Kidney (tissue), 14 donors: ENCODE data around the gene ECM1. TPM values are rescaled to one million over a fixed set of nuclear protein-coding genes. Genes with fewer than 3 reads are reported as not detected.

Experiments used
- DNase-seq, 5 donors: peaks; one replicate each; pipeline ENCODE4 v3.0.0-alpha.2; 2013 to 2020
- FAIRE-seq: peaks from 2 replicates; lab custom pipeline; 2012; peaks lifted over from hg19 to GRCh38; lab: Jason Lieb, UNC
- H3K27ac ChIP-seq, 2 donors: one replicate each; pipeline ENCODE4 v1.7.0; 2013; ENCODE audit warnings: low read depth in 2 of 2, low read length in 2 of 2, inconsistent platforms in 1 of 2
- H3K27me3 ChIP-seq: one replicate; pipeline ENCODE4 v1.7.1; 2013; ENCODE audit warnings: low read length, inconsistent platforms; ENCODE audit not compliant: control insufficient read depth, insufficient read depth
- H3K36me3 ChIP-seq, 3 donors: one replicate each; pipeline versions ENCODE4 v1.7.0 to v1.7.1; 2013; ENCODE audit warnings: low read length in 3 of 3, control low read depth in 1 of 3, inconsistent platforms in 1 of 3; ENCODE audit not compliant: insufficient read depth in 3 of 3, control insufficient read depth in 2 of 3
- H3K4me1 ChIP-seq, 3 donors: one replicate each; pipeline versions ENCODE4 v1.7.0 to v1.7.1; 2013; ENCODE audit warnings: low read length in 3 of 3, inconsistent platforms in 1 of 3, low read depth in 1 of 3; ENCODE audit not compliant: control insufficient read depth in 2 of 3, insufficient read depth in 2 of 3
- H3K4me3 ChIP-seq, 3 donors: one replicate each; pipeline versions ENCODE4 v1.7.0 to v1.8.1; 2013; ENCODE audit warnings: low read length in 3 of 3, control low read depth in 1 of 3, inconsistent platforms in 1 of 3
- H3K9ac ChIP-seq, 3 donors: one replicate each; pipeline versions ENCODE4 v1.7.0 to v1.7.1; 2013; ENCODE audit warnings: low read length in 3 of 3, control low read depth in 1 of 3, inconsistent platforms in 1 of 3
- H3K9me3 ChIP-seq, 3 donors: one replicate each; pipeline versions ENCODE4 v1.7.0 to v1.7.1; 2013; ENCODE audit warnings: low read length in 3 of 3, control low read depth in 1 of 3, inconsistent platforms in 1 of 3; ENCODE audit not compliant: control insufficient read depth in 2 of 3, insufficient read depth in 1 of 3
- intact Hi-C: fragments of 100-400 bp; cut with DNase I; formaldehyde crosslinking; loops from one replicate; pipeline ENCODE4 v1.11.1; 2022
- polyA plus RNA-seq: library from polyadenylated mRNA; stranded (reverse); fragments of 350-450 nt; fragmentation: Illumina TruSeq; extraction: RNeasy Lipid Tissue Mini Kit (QIAGEN cat#74804); gene quantifications from one replicate; pipeline ENCODE4 v1.2.3, GENCODE V29; 2014; ENCODE audit warnings: low read depth, low replicate concordance; ENCODE audit not compliant: insufficient read depth
- total RNA-seq: library from RNA; stranded (reverse); fragmentation: NEBNext Ultra II Directional; extraction: Animal tissue kit (Norgen Biotek cat#: 25700); gene quantifications from one replicate; pipeline ENCODE4 v1.2.1, GENCODE V29; 2021
- TF ChIP-seq, protein P1 (sequence below): IDR thresholded peaks from 3 replicates; pipeline ENCODE4 v1.5.1; 2012; ENCODE audit warnings: mild to moderate bottlenecking, moderate library complexity, borderline replicate concordance; ENCODE audit not compliant: insufficient read depth; ENCODE audit errors: extremely low read depth
- donor health status: control.
- donor health status: control.
- donor health status: control.
- donor health status: control.
- donor health status: control.
- donor health status: DM: yes; HTN: yes; CAD: no.
- donor health status: Normal renal cell carcinoma (clear cell type).

Gene ECM1
- total and polyA plus RNA-seq, 2 donors from 2014 or later: 9.2 to 36.4 TPM

DNA sequence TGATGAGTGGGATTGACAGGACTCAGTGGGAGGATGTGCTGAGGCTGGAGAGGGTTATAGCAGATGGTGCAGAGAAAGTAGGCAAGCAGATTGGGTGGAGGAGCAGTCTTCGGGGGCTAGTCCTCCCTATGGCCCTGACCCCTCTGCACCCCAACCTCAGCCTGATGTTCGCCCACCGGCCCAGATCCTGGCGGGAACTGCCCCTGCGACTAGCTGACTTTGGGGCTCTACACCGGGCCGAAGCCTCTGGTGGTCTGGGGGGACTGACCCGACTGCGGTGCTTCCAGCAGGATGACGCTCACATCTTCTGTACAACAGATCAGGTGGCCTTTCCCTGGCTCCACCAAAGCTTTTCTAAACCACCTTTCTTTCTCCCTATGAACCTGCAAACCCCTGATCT, 9.6 kb upstream of the ECM1 start:
- Histone ChIP-seq H3K27ac (no peak overlapping the region), H3K9me3 (no peaks in the 10 kb centered on the region), H3K4me3 (no peak overlapping the region), H3K4me1 (no peaks in the 10 kb centered on the region), H3K27me3 (no peaks in the 10 kb centered on the region), H3K9ac (no peak overlapping the region), H3K36me3 (peaks cover 0 to 15% (median 10%) of the 10 kb centered on the region in 3 donors)
- TF ChIP-seq, protein P1, sequence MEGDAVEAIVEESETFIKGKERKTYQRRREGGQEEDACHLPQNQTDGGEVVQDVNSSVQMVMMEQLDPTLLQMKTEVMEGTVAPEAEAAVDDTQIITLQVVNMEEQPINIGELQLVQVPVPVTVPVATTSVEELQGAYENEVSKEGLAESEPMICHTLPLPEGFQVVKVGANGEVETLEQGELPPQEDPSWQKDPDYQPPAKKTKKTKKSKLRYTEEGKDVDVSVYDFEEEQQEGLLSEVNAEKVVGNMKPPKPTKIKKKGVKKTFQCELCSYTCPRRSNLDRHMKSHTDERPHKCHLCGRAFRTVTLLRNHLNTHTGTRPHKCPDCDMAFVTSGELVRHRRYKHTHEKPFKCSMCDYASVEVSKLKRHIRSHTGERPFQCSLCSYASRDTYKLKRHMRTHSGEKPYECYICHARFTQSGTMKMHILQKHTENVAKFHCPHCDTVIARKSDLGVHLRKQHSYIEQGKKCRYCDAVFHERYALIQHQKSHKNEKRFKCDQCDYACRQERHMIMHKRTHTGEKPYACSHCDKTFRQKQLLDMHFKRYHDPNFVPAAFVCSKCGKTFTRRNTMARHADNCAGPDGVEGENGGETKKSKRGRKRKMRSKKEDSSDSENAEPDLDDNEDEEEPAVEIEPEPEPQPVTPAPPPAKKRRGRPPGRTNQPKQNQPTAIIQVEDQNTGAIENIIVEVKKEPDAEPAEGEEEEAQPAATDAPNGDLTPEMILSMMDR: no peak
- intact Hi-C loops: no loop called here
- no peak for FAIRE-seq
- peak in 1 of 5 donors; percentile 29 for DNase-seq

DNA sequence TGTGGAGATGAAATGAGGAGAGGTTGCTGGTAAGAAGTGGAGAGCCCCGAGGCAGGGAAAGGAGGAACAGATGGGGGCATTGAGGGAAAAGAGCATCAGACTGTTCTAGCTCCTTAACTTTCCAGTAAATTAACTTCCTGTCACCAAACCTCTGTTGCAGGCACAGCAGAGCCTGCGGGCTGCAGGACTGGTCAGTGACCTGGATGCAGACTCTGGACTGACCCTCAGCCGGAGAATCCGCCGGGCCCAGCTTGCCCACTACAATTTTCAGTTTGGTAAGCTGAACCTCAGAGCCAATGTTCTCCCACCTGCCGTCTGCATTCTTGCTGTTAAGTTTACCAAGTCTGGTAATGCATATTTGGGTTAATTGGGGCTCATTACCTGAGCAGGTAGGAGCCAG, 2.5 kb upstream of the ECM1 start:
- no peak for FAIRE-seq
- H3K4me3 ChIP-seq: no peak overlapping the region
- no peak overlapping the region for H3K9ac ChIP-seq
- H3K27me3 ChIP-seq: no peaks in the 10 kb centered on the region
- peak in 1 of 5 donors; percentile 49 for DNase-seq
- H3K9me3 ChIP-seq: no peaks in the 10 kb centered on the region
- TF ChIP-seq, protein P1: no peak
- H3K27ac ChIP-seq: no peak overlapping the region
- intact Hi-C loops: no loop called here
- H3K36me3 ChIP-seq: peaks cover 2 to 19% (median 15%) of the 10 kb centered on the region in 3 donors
- H3K4me1 ChIP-seq: no peaks in the 10 kb centered on the region

DNA sequence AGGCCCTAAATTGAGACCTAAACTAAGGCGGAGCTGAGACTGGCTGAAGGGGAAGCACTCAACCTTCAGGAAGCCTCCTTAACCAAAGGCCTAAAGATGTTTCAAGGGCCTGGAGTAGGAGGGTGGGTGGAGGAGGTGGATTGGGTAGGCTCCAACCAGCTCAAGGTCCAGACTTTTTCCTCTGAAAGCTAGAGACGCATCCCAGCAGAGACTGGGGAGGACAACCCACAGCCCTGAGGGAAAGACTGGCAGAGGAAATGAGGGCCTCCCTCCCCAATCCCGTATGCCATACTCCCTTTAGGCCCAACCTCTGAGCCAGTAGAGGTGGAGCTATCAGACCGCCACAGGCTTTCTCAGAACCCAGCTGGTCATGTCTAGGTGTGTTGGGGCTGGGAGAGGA, 1.1 kb downstream of the ECM1 start:
- Histone ChIP-seq H3K4me3 (peak overlapping the region in 1 of 3 donors; percentile 33), H3K9me3 (no peaks in the 10 kb centered on the region), H3K4me1 (peaks cover 0 to 2% (median 0%) of the 10 kb centered on the region in 3 donors), H3K27me3 (no peaks in the 10 kb centered on the region), H3K36me3 (peaks cover 2 to 17% (median 13%) of the 10 kb centered on the region in 3 donors), H3K27ac (no peak overlapping the region), H3K9ac (no peak overlapping the region)
- TF ChIP-seq, protein P1: no peak
- intact Hi-C loops: no loop called here
- no peak for FAIRE-seq
- no peak for DNase-seq

DNA sequence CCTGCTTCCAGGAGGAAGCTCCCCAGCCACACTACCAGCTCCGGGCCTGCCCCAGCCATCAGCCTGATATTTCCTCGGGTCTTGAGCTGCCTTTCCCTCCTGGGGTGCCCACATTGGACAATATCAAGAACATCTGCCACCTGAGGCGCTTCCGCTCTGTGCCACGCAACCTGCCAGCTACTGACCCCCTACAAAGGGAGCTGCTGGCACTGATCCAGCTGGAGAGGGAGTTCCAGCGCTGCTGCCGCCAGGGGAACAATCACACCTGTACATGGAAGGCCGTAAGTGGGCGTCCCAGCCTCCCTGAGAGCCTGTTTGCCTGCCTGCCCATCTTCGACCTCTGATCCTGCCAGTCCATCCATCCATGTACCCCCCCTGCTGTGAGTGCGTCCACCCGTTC, 3.6 kb downstream of the ECM1 start:
- H3K9ac ChIP-seq: no peak overlapping the region
- FAIRE-seq (no peak), DNase-seq (peak in 2 of 5 donors; percentile 50 to 63)
- peaks cover 0 to 5% (median 4%) of the 10 kb centered on the region in 3 donors for H3K36me3 ChIP-seq
- intact Hi-C loops: no loop called here
- no peaks in the 10 kb centered on the region for H3K27me3 ChIP-seq
- no peaks in the 10 kb centered on the region for H3K9me3 ChIP-seq
- H3K4me3 ChIP-seq: no peak overlapping the region
- no peak overlapping the region for H3K27ac ChIP-seq
- TF ChIP-seq, protein P1: no peak
- peaks cover 2 to 4% (median 3%) of the 10 kb centered on the region in 3 donors for H3K4me1 ChIP-seq
